ENCODE measurements around the gene ENTR1.

Gene ENTR1

GRCh38 chr9:136395345-136396218, 14.8 kb downstream of the ENTR1 start:
- H3K4me3 ChIP-seq (ENCODE audit: low read depth, low read length), result no peak overlapping the region
- ChIA-PET POLR2A (interaction anchor here (1.1 to 3.4 kb wide), 5 partner anchors 8 to 33 kb away, joined by 3 to 10 read pairs (median 7); partner anchors contain the start of genes DNLZ, ENTR1 and PMPCA), CTCF (interaction anchor here (0.8 to 3.3 kb wide), 3 partner anchors 18 to 56 kb away, joined by 4 to 13 read pairs (median 7); partner anchors contain the start of gene DNLZ)
- H3K27ac ChIP-seq (ENCODE audit: extremely low read depth, low read depth, low read length), result no peak overlapping the region
- TF ChIP-seq ZNF621 (tag by site-specific recombination; IDR thresholded peaks at IDR 0.05) (no peak), KLF8 (tag by site-specific recombination; IDR thresholded peaks at IDR 0.05) (no peak), WT1 (tag by site-specific recombination; IDR thresholded peaks at IDR 0.05) (no peak), ZNF211 (tag by site-specific recombination; IDR thresholded peaks at IDR 0.05; ENCODE audit: low read depth) (no peak), ZNF223 (tag by site-specific recombination; IDR thresholded peaks at IDR 0.05) (no peak), GLI4 (tag by site-specific recombination; IDR thresholded peaks at IDR 0.05) (no peak), GLIS2 (tag by site-specific recombination; IDR thresholded peaks at IDR 0.05) (no peak)
- H3K4me1 ChIP-seq (ENCODE audit: control insufficient read depth, insufficient read depth, low read length), result no peaks in the 10 kb centered on the region
- peaks cover 14 to 81% of the 10 kb centered on the region in 2 experiments for H3K36me3 ChIP-seq (ENCODE audit: control insufficient read depth in 2 of 2, insufficient read depth in 1 of 2, low read length in 2 of 2)
- no peaks in the 10 kb centered on the region for H3K9me3 ChIP-seq (ENCODE audit: control insufficient read depth, insufficient read depth, low read depth, low read length)

DNA sequence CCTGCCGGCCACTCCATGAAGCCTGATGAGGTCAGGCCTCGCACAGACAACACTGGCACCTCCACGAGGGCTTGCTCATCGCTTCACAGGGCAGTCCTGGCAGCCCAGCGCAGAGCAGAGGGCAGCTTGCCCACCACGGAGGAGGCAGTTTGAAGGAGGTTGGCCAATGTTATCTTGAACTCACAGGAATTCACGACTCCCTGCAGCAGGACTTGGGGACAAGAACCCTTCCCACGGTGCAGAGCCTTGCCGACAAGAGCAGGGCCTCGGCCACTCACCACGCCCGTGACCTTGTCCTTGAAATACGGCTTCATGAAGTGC, 15.4 kb downstream of the ENTR1 start:
- ChIA-PET POLR2A (interaction anchor here (2.2 to 3.4 kb wide), 2 partner anchors 24 to 32 kb away, joined by 8 to 10 read pairs; partner anchors contain the start of gene DNLZ), CTCF (no interaction called here)
- no peaks in the 10 kb centered on the region for H3K4me1 ChIP-seq (ENCODE audit: control insufficient read depth, insufficient read depth, low read length)
- H3K27ac ChIP-seq (ENCODE audit: extremely low read depth, low read depth, low read length), result no peak overlapping the region
- TF ChIP-seq ZNF391 (tag by site-specific recombination; IDR thresholded peaks at IDR 0.05; ENCODE audit: borderline replicate concordance, low read depth) (no peak), ZNF76 (tag by site-specific recombination; IDR thresholded peaks at IDR 0.05; ENCODE audit: borderline replicate concordance, low read depth) (no peak), ZNF324 (tag by site-specific recombination; IDR thresholded peaks at IDR 0.05) (no peak), ZNF580 (tag by site-specific recombination; IDR thresholded peaks at IDR 0.05) (no peak), ZNF211 (tag by site-specific recombination; IDR thresholded peaks at IDR 0.05; ENCODE audit: low read depth) (no peak), KLF7 (tag by site-specific recombination; IDR thresholded peaks at IDR 0.05; ENCODE audit: borderline replicate concordance) (no peak), ZNF362 (tag by site-specific recombination; IDR thresholded peaks at IDR 0.05) (no peak), ZNF221 (tag by site-specific recombination; IDR thresholded peaks at IDR 0.05; ENCODE audit: borderline replicate concordance) (no peak), ZFHX2 (tag by site-specific recombination; conservative IDR thresholded peaks at IDR 0.05) (no peak), ZNF202 (tag by site-specific recombination; IDR thresholded peaks at IDR 0.05; ENCODE audit: borderline replicate concordance) (no peak), ZNF266 (tag by site-specific recombination; IDR thresholded peaks at IDR 0.05; ENCODE audit: low read depth) (no peak), GLIS2 (tag by site-specific recombination; IDR thresholded peaks at IDR 0.05) (no peak), ZSCAN23 (tag by site-specific recombination; IDR thresholded peaks at IDR 0.05) (no peak), ZBTB20 (tag by site-specific recombination; IDR thresholded peaks at IDR 0.05) (no peak), ZNF121 (tag by site-specific recombination; IDR thresholded peaks at IDR 0.05) (no peak)
- TF ChIP-seq, protein P1, sequence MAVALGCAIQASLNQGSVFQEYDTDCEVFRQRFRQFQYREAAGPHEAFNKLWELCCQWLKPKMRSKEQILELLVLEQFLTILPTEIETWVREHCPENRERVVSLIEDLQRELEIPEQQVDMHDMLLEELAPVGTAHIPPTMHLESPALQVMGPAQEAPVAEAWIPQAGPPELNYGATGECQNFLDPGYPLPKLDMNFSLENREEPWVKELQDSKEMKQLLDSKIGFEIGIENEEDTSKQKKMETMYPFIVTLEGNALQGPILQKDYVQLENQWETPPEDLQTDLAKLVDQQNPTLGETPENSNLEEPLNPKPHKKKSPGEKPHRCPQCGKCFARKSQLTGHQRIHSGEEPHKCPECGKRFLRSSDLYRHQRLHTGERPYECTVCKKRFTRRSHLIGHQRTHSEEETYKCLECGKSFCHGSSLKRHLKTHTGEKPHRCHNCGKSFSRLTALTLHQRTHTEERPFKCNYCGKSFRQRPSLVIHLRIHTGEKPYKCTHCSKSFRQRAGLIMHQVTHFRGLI (tag by site-specific recombination; IDR thresholded peaks at IDR 0.05), result no peak
- TF ChIP-seq, protein P2, sequence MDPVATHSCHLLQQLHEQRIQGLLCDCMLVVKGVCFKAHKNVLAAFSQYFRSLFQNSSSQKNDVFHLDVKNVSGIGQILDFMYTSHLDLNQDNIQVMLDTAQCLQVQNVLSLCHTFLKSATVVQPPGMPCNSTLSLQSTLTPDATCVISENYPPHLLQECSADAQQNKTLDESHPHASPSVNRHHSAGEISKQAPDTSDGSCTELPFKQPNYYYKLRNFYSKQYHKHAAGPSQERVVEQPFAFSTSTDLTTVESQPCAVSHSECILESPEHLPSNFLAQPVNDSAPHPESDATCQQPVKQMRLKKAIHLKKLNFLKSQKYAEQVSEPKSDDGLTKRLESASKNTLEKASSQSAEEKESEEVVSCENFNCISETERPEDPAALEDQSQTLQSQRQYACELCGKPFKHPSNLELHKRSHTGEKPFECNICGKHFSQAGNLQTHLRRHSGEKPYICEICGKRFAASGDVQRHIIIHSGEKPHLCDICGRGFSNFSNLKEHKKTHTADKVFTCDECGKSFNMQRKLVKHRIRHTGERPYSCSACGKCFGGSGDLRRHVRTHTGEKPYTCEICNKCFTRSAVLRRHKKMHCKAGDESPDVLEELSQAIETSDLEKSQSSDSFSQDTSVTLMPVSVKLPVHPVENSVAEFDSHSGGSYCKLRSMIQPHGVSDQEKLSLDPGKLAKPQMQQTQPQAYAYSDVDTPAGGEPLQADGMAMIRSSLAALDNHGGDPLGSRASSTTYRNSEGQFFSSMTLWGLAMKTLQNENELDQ (tag by site-specific recombination; IDR thresholded peaks at IDR 0.05; ENCODE audit: low read depth), result no peak
- no peaks in the 10 kb centered on the region for H3K9me3 ChIP-seq (ENCODE audit: control insufficient read depth, insufficient read depth, low read depth, low read length)
- no peak overlapping the region for H3K4me3 ChIP-seq (ENCODE audit: low read depth, low read length)
- peaks cover 14 to 83% of the 10 kb centered on the region in 2 experiments for H3K36me3 ChIP-seq (ENCODE audit: control insufficient read depth in 2 of 2, insufficient read depth in 1 of 2, low read length in 2 of 2)

Data from HEK293 (cell line).